Endodermal cell (in vitro differentiated cells): ENCODE measurements around the gene INPP4A. TPM values are rescaled to one million over a fixed set of nuclear protein-coding genes. Genes with fewer than 3 reads are reported as not detected.
"Not testable (repeated sequence)": the region's sequence is repeated elsewhere in the genome, so short reads cannot be mapped to it uniquely, and the experiment has no call there.

Experiments
- DNase-seq: peaks from one replicate; pipeline ENCODE4 v3.0.0-alpha.2; 2017
- H3K27ac ChIP-seq: 2 replicates; pipeline ENCODE4 v1.5.1; 2013; ENCODE audit warnings: mild to moderate bottlenecking, low read depth, low read length, moderate library complexity
- H3K27me3 ChIP-seq: 2 replicates; pipeline ENCODE4 v1.6.1; 2013; ENCODE audit warnings: mild to moderate bottlenecking, low read length, moderate library complexity; ENCODE audit not compliant: insufficient read depth, control insufficient read depth, poor library complexity, severe bottlenecking
- H3K36me3 ChIP-seq: 2 replicates; pipeline ENCODE4 v1.7.0; 2013; ENCODE audit warnings: mild to moderate bottlenecking, low read length, moderate library complexity; ENCODE audit not compliant: control insufficient read depth, insufficient read depth
- H3K4me1 ChIP-seq: one replicate; pipeline ENCODE4 v1.7.0; 2013; ENCODE audit warnings: low read length; ENCODE audit not compliant: control insufficient read depth, insufficient read depth
- H3K4me3 ChIP-seq: 2 replicates; pipeline ENCODE4 v1.5.1; 2013; ENCODE audit warnings: mild to moderate bottlenecking, low read length, moderate library complexity
- H3K9ac ChIP-seq: 2 replicates; pipeline ENCODE4 v1.6.1; 2013; ENCODE audit warnings: mild to moderate bottlenecking, low read length, moderate library complexity; ENCODE audit not compliant: poor library complexity, severe bottlenecking; ENCODE audit errors: extremely low read depth
- H3K9me3 ChIP-seq: 2 replicates; pipeline ENCODE4 v1.6.1; 2013; ENCODE audit warnings: mild to moderate bottlenecking, low read length, moderate library complexity; ENCODE audit not compliant: control insufficient read depth
- H3K27ac Mint-ChIP-seq: 2 replicates; pipeline ENCODE4 v1.8.0; 2020; ENCODE audit warnings: mixed read lengths
- H3K27me3 Mint-ChIP-seq: 2 replicates; pipeline ENCODE4 v1.8.0; 2021; ENCODE audit warnings: mild to moderate bottlenecking, mixed read lengths; ENCODE audit not compliant: insufficient read depth
- H3K36me3 Mint-ChIP-seq: 2 replicates; pipeline ENCODE4 v1.8.0; 2020; ENCODE audit warnings: low read depth, mixed read lengths
- H3K4me1 Mint-ChIP-seq: 2 replicates; pipeline ENCODE4 v1.8.0; 2020; ENCODE audit warnings: mixed read lengths
- H3K4me3 Mint-ChIP-seq: 2 replicates; pipeline ENCODE4 v1.8.0; 2020; ENCODE audit warnings: mild to moderate bottlenecking, moderate library complexity, mixed read lengths
- H3K9me3 Mint-ChIP-seq: 2 replicates; pipeline ENCODE4 v1.8.0; 2020; ENCODE audit warnings: mild to moderate bottlenecking, mixed read lengths
- WGBS, 2 experiments: methylation state at CpG; one replicate each; pipeline versions ENCODE4 v1.1.5 to v1.1.7; 2013; ENCODE audit warnings: missing lambda C conversion rate in 2 of 2, mixed read lengths in 1 of 2; ENCODE audit not compliant: insufficient coverage in 1 of 2, insufficient read length in 1 of 2; 5-methylcytosine and 5-hydroxymethylcytosine counted together
- total RNA-seq, 2 donors: library from RNA; stranded (reverse); fragmentation: NEBNext Ultra II Directional in 1 of 2; extraction: Animal tissue kit (Norgen Biotek cat#: 25700) in 1 of 2; gene quantifications; 2 replicates in 1 of 2; 3 replicates in 1 of 2; pipeline ENCODE4 v1.2.1, GENCODE V29; 2021
- TF ChIP-seq, protein P1 (sequence below): fragments of 200-600 bp; sonication (generic); conservative IDR thresholded peaks from 2 replicates; pipeline ENCODE4 v1.5.0; 2021; ENCODE audit warnings: antibody characterized with exemption, mild to moderate bottlenecking

The INPP4A gene
- total RNA-seq, 2 donors from 2014 or later, result 84.9 to 94.2 TPM

DNA sequence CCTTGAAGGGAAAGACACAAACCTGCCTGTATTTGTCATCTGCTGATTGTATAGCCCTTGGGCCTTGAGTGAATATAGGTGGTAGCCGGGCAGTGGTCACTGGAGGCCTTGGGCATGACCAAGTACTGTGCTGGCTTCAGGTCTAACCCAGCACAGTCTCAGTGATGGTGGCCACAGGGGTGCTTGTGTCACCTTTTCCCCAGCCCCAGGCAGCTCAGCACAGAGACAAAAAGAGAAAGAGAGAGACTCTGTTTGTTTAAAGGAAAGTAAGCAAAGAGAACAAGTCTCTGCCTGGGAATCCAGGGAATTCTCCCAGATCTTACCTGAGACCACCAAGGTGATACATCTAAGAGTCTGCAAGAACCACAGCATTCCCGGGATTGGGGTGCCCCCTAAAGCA is 39.4 kb upstream of the INPP4A start:
- no peak overlapping the region for H3K4me3 Mint-ChIP-seq
- H3K9me3 Mint-ChIP-seq, result peaks cover 4% of the 10 kb centered on the region

GRCh38 chr2:98408155-98408554 is 36.5 kb upstream of the INPP4A start:
- Mint-ChIP-seq H3K4me1 (peaks cover 6% of the 10 kb centered on the region), H3K27ac (no peak overlapping the region), H3K4me3 (no peak overlapping the region), H3K36me3 (peaks cover 5% of the 10 kb centered on the region), H3K9me3 (peaks cover 10% of the 10 kb centered on the region), H3K27me3 (no peaks in the 10 kb centered on the region)
- H3K9me3 ChIP-seq, result peaks cover 4% of the 10 kb centered on the region
- H3K27me3 ChIP-seq, result no peaks in the 10 kb centered on the region
- H3K9ac ChIP-seq, result no peak overlapping the region
- TF ChIP-seq, protein P1, sequence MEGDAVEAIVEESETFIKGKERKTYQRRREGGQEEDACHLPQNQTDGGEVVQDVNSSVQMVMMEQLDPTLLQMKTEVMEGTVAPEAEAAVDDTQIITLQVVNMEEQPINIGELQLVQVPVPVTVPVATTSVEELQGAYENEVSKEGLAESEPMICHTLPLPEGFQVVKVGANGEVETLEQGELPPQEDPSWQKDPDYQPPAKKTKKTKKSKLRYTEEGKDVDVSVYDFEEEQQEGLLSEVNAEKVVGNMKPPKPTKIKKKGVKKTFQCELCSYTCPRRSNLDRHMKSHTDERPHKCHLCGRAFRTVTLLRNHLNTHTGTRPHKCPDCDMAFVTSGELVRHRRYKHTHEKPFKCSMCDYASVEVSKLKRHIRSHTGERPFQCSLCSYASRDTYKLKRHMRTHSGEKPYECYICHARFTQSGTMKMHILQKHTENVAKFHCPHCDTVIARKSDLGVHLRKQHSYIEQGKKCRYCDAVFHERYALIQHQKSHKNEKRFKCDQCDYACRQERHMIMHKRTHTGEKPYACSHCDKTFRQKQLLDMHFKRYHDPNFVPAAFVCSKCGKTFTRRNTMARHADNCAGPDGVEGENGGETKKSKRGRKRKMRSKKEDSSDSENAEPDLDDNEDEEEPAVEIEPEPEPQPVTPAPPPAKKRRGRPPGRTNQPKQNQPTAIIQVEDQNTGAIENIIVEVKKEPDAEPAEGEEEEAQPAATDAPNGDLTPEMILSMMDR, result peak; percentile 32
- WGBS, 2 experiments, result 85 to 87% methylated on average over 4 to 5 of the region's 5 CpGs
- H3K27ac ChIP-seq, result no peak overlapping the region
- DNase-seq, result peak; percentile 54
- no peaks in the 10 kb centered on the region for H3K36me3 ChIP-seq
- no peaks in the 10 kb centered on the region for H3K4me1 ChIP-seq
- no peak overlapping the region for H3K4me3 ChIP-seq

More for the DNA sequence above, 39.4 kb upstream of the INPP4A start:
- Histone ChIP-seq H3K9ac (no peak overlapping the region), H3K4me1 (peaks cover 5% of the 10 kb centered on the region), H3K27me3 (no peaks in the 10 kb centered on the region), H3K27ac (no peak overlapping the region), H3K36me3 (no peaks in the 10 kb centered on the region), H3K4me3 (no peak overlapping the region), H3K9me3 (peaks cover 4% of the 10 kb centered on the region)
- Mint-ChIP-seq H3K27me3 (peaks cover 4% of the 10 kb centered on the region), H3K36me3 (no peaks in the 10 kb centered on the region), H3K4me1 (peaks cover 6% of the 10 kb centered on the region), H3K27ac (no peak overlapping the region)
- WGBS, 2 experiments, result 86% methylated on average over 2 of the region's 2 CpGs; no CpG with 5 or more reads in 1 of the 2 experiments
- no peak for DNase-seq
- TF ChIP-seq, protein P1, result no peak

DNA sequence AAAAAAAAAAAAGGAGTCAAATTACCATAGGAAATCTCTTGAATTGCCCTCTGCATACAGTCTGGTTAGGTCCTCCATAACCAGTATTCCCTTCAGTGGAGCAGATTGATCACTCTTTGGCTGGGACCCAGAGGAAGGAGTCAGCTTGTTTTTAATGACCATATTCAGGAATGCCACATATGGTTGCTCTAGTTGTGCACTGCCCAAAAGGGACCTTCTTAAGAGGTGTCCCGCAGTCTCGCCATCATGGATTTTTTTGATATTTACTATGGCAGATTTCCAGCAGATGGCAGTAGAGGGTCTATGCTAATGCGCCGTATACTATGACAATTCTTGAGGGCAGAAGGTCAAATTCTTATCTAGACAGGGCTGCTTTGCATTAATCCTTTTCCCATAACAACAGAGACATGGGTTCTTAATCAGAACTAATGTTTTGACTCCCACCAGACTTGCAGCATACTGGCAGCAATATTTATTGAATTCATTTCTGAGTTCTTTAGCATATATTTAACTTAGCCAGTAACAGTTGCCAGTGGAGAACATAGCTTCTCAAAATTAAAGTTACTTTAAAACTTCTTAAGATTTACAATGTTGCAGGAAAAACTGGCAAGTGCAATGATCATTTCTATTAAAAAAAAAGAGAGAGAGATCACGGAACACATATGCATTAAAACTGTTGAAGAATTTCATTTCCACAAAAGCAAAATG is 31.8 kb upstream of the INPP4A start:
- Mint-ChIP-seq H3K4me3 (no peak overlapping the region), H3K4me1 (no peaks in the 10 kb centered on the region), H3K27ac (no peak overlapping the region), H3K9me3 (peaks cover 41% of the 10 kb centered on the region), H3K27me3 (no peaks in the 10 kb centered on the region), H3K36me3 (peaks cover 14% of the 10 kb centered on the region)
- H3K9me3 ChIP-seq, result peaks cover 36% of the 10 kb centered on the region
- no peaks in the 10 kb centered on the region for H3K27me3 ChIP-seq
- H3K27ac ChIP-seq, result no peak overlapping the region
- peak overlapping the region; percentile 43 for H3K4me3 ChIP-seq
- peak; percentile 72 for DNase-seq
- no peaks in the 10 kb centered on the region for H3K36me3 ChIP-seq
- TF ChIP-seq, protein P1, result peak; percentile 80
- 65 to 76% methylated on average over 4 to 5 of the region's 5 CpGs for WGBS, 2 experiments
- no peaks in the 10 kb centered on the region for H3K4me1 ChIP-seq
- no peak overlapping the region for H3K9ac ChIP-seq

- H3K4me1 ChIP-seq, H3K4me3 Mint-ChIP-seq, H3K27ac ChIP-seq, H3K27me3 Mint-ChIP-seq, H3K27ac Mint-ChIP-seq, H3K4me1 Mint-ChIP-seq, H3K9ac ChIP-seq, H3K36me3 ChIP-seq, H3K27me3 ChIP-seq: not testable (repeated sequence)
- WGBS, 2 experiments, result 93 to 95% methylated on average over 5 to 7 of the region's 7 CpGs
- Histone ChIP-seq H3K9me3 (peaks cover 36% of the 10 kb centered on the region), H3K4me3 (peak overlapping the region; percentile 43)
- DNase-seq, result peak; percentile 62
- Mint-ChIP-seq H3K36me3 (peaks cover 14% of the 10 kb centered on the region), H3K9me3 (peaks cover 41% of the 10 kb centered on the region)
These were observed 30.4 kb upstream of the INPP4A start for GRCh38 chr2:98414246-98414645.

- DNase-seq, H3K27ac Mint-ChIP-seq, H3K9ac ChIP-seq, H3K27me3 ChIP-seq, H3K4me1 Mint-ChIP-seq, H3K36me3 ChIP-seq, H3K4me3 Mint-ChIP-seq, H3K4me1 ChIP-seq, H3K4me3 ChIP-seq, H3K27me3 Mint-ChIP-seq, H3K27ac ChIP-seq: not testable (repeated sequence)
- 94 to 100% methylated on average over 8 to 9 of the region's 9 CpGs for WGBS, 2 experiments
- H3K9me3 Mint-ChIP-seq, result peaks cover 41% of the 10 kb centered on the region
- peaks cover 14% of the 10 kb centered on the region for H3K36me3 Mint-ChIP-seq
- peaks cover 42% of the 10 kb centered on the region for H3K9me3 ChIP-seq
These were observed 28.9 kb upstream of the INPP4A start for GRCh38 chr2:98415719-98416248.
